H9 (cell line): ENCODE data around the gene JARID2. TPM values are rescaled to one million over a fixed set of nuclear protein-coding genes. Genes with fewer than 3 reads are reported as not detected.

ENCODE experiments used
- DNase-seq: peaks from one replicate; pipeline ENCODE4 v3.0.0-alpha.2; 2017
- H2AFZ ChIP-seq: one replicate; pipeline ENCODE4 v1.6.1; 2013; ENCODE audit warnings: mild to moderate bottlenecking, low read length, control low read depth, moderate library complexity
- H2AK5ac ChIP-seq: 2 replicates; pipeline ENCODE4 v1.6.1; 2013; ENCODE audit warnings: low read length, control low read depth, mixed read lengths; ENCODE audit not compliant: insufficient read length
- H2BK120ac ChIP-seq: one replicate; pipeline ENCODE4 v1.6.1; 2013; ENCODE audit warnings: low read depth, mild to moderate bottlenecking, low read length, control low read depth, inconsistent platforms; ENCODE audit not compliant: poor library complexity, severe bottlenecking
- H2BK12ac ChIP-seq: 2 replicates; pipeline ENCODE4 v1.6.1; 2013; ENCODE audit warnings: low read length, control low read depth, mixed read lengths, low read depth; ENCODE audit not compliant: insufficient read length
- H2BK15ac ChIP-seq: 2 replicates; pipeline ENCODE4 v1.6.1; 2013; ENCODE audit warnings: low read depth, low read length, control low read depth
- H2BK20ac ChIP-seq: one replicate; pipeline ENCODE4 v1.6.1; 2013; ENCODE audit warnings: low read depth, mild to moderate bottlenecking, low read length, control low read depth, inconsistent platforms; ENCODE audit not compliant: poor library complexity, severe bottlenecking
- H2BK5ac ChIP-seq: 2 replicates; pipeline ENCODE4 v1.6.1; 2013; ENCODE audit warnings: low read length, control low read depth, mixed read lengths; ENCODE audit not compliant: insufficient read length
- H3K14ac ChIP-seq: 2 replicates; pipeline ENCODE4 v1.6.1; 2013; ENCODE audit warnings: low read length, control low read depth; ENCODE audit not compliant: insufficient read depth
- H3K18ac ChIP-seq: 2 replicates; pipeline ENCODE4 v1.6.1; 2013; ENCODE audit warnings: low read depth, mild to moderate bottlenecking, mixed read lengths, low read length, control low read depth; ENCODE audit not compliant: insufficient read length
- H3K23ac ChIP-seq: 2 replicates; pipeline ENCODE4 v1.6.1; 2013; ENCODE audit warnings: low read length, control low read depth, mixed read lengths, low read depth; ENCODE audit not compliant: insufficient read length
- H3K23me2 ChIP-seq: 2 replicates; pipeline ENCODE4 v1.6.1; 2013; ENCODE audit warnings: low read depth, mild to moderate bottlenecking, mixed read lengths, low read length, control low read depth; ENCODE audit not compliant: insufficient read length, poor library complexity, severe bottlenecking
- H3K27ac ChIP-seq: 2 replicates; pipeline ENCODE4 v1.5.1; 2013; ENCODE audit warnings: low read length, control low read depth, mixed read lengths, low read depth; ENCODE audit not compliant: insufficient read length
- H3K27me3 ChIP-seq: 2 replicates; pipeline ENCODE4 v1.6.1; 2013; ENCODE audit warnings: low read length, control low read depth, inconsistent platforms; ENCODE audit not compliant: insufficient read depth
- H3K4ac ChIP-seq: 2 replicates; pipeline ENCODE4 v1.6.1; 2013; ENCODE audit warnings: low read depth, mild to moderate bottlenecking, control low read depth, inconsistent platforms, low read length, moderate library complexity
- H3K4me1 ChIP-seq: 2 replicates; pipeline ENCODE4 v1.6.1; 2013; ENCODE audit warnings: low read length, control low read depth, inconsistent platforms; ENCODE audit not compliant: insufficient read depth
- H3K4me2 ChIP-seq: 2 replicates; pipeline ENCODE4 v1.6.1; 2013; ENCODE audit warnings: low read length, control low read depth, mixed read lengths; ENCODE audit not compliant: insufficient read length, insufficient read depth
- H3K56ac ChIP-seq: 2 replicates; pipeline ENCODE4 v1.6.1; 2013; ENCODE audit warnings: low read depth, mild to moderate bottlenecking, mixed read lengths, low read length, control low read depth; ENCODE audit not compliant: insufficient read length
- H3K79me1 ChIP-seq: 2 replicates; pipeline ENCODE4 v1.6.1; 2013; ENCODE audit warnings: low read depth, mild to moderate bottlenecking, moderate library complexity, low read length, control low read depth, inconsistent platforms; ENCODE audit not compliant: insufficient read depth, poor library complexity, severe bottlenecking
- H3K79me2 ChIP-seq: 2 replicates; pipeline ENCODE4 v1.6.1; 2013; ENCODE audit warnings: low read length, control low read depth, inconsistent platforms; ENCODE audit not compliant: insufficient read depth
- H3K9ac ChIP-seq: 2 replicates; pipeline ENCODE4 v1.6.1; 2013; ENCODE audit warnings: low read length, control low read depth, mixed read lengths; ENCODE audit not compliant: insufficient read length; ENCODE audit errors: extremely low read depth
- H3K9me3 ChIP-seq: one replicate; pipeline ENCODE4 v1.6.1; 2013; ENCODE audit warnings: low read depth, low read length, inconsistent platforms; ENCODE audit not compliant: control insufficient read depth
- H3T11ph ChIP-seq: one replicate; pipeline ENCODE4 v1.6.1; 2013; ENCODE audit warnings: mild to moderate bottlenecking, low read length, control low read depth, inconsistent platforms
- H4K20me1 ChIP-seq: one replicate; pipeline ENCODE4 v1.6.1; 2013; ENCODE audit not compliant: control insufficient read depth, insufficient read length, insufficient read depth
- H4K5ac ChIP-seq: 2 replicates; pipeline ENCODE4 v1.6.1; 2013; ENCODE audit warnings: low read depth, mild to moderate bottlenecking, mixed read lengths, low read length, control low read depth; ENCODE audit not compliant: insufficient read length
- H4K8ac ChIP-seq: replicated peaks from 2 replicates; pipeline ENCODE4 v1.6.1; 2013; ENCODE audit warnings: low read length, control low read depth, mixed read lengths, low read depth; ENCODE audit not compliant: insufficient read length
- H4K91ac ChIP-seq: 2 replicates; pipeline ENCODE4 v1.6.1; 2013; ENCODE audit warnings: low read depth, mild to moderate bottlenecking, moderate library complexity, mixed read lengths, low read length, control low read depth; ENCODE audit not compliant: insufficient read length
- H3K27ac Mint-ChIP-seq, 3 experiments: 2 replicates in 2 of 3; 3 replicates in 1 of 3; pipeline ENCODE4 v1.8.0; 2020 to 2021; ENCODE audit warnings: mixed read lengths in 3 of 3, mild to moderate bottlenecking in 1 of 3, moderate library complexity in 1 of 3
- H3K27me3 Mint-ChIP-seq: 2 replicates; pipeline ENCODE4 v1.8.0; 2021; ENCODE audit warnings: low read depth, mild to moderate bottlenecking, moderate library complexity, mixed read lengths
- H3K36me3 Mint-ChIP-seq, 3 experiments: 2 replicates in 2 of 3; 3 replicates in 1 of 3; pipeline ENCODE4 v1.8.0; 2020 to 2021; ENCODE audit warnings: low read depth in 3 of 3, mixed read lengths in 3 of 3; ENCODE audit not compliant: insufficient read depth in 1 of 3
- H3K4me1 Mint-ChIP-seq, 2 experiments: 2 replicates each; pipeline ENCODE4 v1.8.0; 2020; ENCODE audit warnings: mixed read lengths in 2 of 2
- H3K4me3 Mint-ChIP-seq, 2 experiments: 2 replicates in 1 of 2; 3 replicates in 1 of 2; pipeline ENCODE4 v1.8.0; 2020 to 2021; ENCODE audit warnings: mild to moderate bottlenecking in 2 of 2, mixed read lengths in 2 of 2, moderate library complexity in 1 of 2
- H3K9me3 Mint-ChIP-seq, 2 experiments: 2 replicates in 1 of 2; 3 replicates in 1 of 2; pipeline ENCODE4 v1.8.0; 2020; ENCODE audit warnings: mild to moderate bottlenecking in 2 of 2, mixed read lengths in 2 of 2, moderate library complexity in 1 of 2
- WGBS: extraction: QIAGEN DNeasy Blood & Tissue Kit; methylation state at CpG from one replicate; pipeline ENCODE4 v1.1.7; 2013; ENCODE audit warnings: missing lambda C conversion rate, low lambda C conversion rate, mixed read lengths; ENCODE audit not compliant: insufficient read length; ENCODE audit errors: extremely low coverage; 5-methylcytosine and 5-hydroxymethylcytosine counted together
- total RNA-seq: library from RNA; stranded (reverse); gene quantifications from 2 replicates; pipeline ENCODE4 v1.2.1, GENCODE V29; 2021
- TF ChIP-seq, protein P1 (sequence below): fragments of 200-600 bp; sonication (generic); conservative IDR thresholded peaks from 3 replicates; pipeline ENCODE4 v1.8.0; 2021; ENCODE audit warnings: antibody characterized with exemption, mild to moderate bottlenecking

Gene JARID2
- total RNA-seq, 1 experiment from 2014 or later: 174 TPM

DNA sequence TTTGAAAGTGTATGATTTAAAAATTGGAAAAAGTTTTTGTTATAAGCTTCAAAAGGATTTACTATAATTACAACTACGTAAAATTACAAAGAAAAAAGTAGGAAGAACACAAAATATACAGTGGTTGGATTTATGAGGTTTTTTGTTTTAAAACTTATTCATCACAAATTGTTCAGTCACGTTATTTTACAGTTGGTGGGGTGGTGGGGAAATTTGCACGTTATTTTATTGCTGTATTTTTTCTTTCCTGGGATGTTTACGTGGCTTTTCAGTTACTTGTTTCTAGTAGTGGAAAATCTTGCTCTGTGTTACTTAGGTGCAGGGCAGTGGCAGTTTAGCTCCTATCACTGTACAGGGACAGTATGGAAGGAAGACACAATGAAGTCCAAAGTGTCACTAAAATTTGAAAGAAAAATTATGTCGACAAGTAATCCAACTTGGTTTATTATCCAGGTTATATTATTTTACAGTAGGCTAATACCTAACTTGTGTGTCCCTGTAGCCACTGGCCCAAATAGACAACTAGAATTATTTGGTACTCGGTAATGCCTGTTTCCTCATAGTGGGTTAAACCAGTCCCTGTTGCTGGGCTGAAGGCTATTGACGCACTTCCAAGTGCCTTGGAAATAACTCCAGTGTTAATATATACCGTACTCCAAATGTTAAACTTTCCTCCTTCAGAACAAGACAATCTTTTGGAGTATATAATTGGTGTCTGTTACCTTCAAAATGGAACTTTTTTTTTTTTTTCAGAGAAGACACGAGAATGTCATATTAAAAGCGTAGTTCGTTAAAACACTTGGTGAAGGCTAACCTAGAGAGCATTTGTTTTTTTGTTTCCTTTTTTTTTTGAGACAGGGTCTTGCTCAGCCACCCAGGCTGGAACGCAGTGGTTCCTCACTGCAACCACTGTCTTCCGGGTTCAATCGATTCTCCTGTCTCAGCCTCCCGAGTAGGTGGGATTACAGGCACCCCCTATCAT is 4.6 kb downstream of the JARID2 start:
- H3K14ac ChIP-seq: no peak overlapping the region
- H3K4ac ChIP-seq: no peak overlapping the region
- no peaks in the 10 kb centered on the region for H3K27me3 Mint-ChIP-seq
- no CpG with 5 or more reads among the region's 15 CpGs for WGBS
- H3K36me3 Mint-ChIP-seq: peaks cover 33 to 61% (median 39%) of the 10 kb centered on the region in 3 experiments
- H2BK20ac ChIP-seq: no peak overlapping the region
- H4K91ac ChIP-seq: no peak overlapping the region
- H3K27me3 ChIP-seq: no peaks in the 10 kb centered on the region
- H3K23ac ChIP-seq: no peak overlapping the region
- H4K8ac ChIP-seq: no peak overlapping the region
- H3K4me1 ChIP-seq: peaks cover 15% of the 10 kb centered on the region; the same call in 1 of the 2 replicates
- no peak overlapping the region for H2BK15ac ChIP-seq
- no peak overlapping the region for H2AFZ ChIP-seq
- peaks cover 64 to 65% of the 10 kb centered on the region in 2 experiments for H3K4me1 Mint-ChIP-seq
- no peaks in the 10 kb centered on the region for H3K79me1 ChIP-seq
- peak overlapping the region; percentile 82 to 98 for H3K4me3 Mint-ChIP-seq
- no peak overlapping the region for H3K18ac ChIP-seq
- peaks cover 86% of the 10 kb centered on the region for H3K79me2 ChIP-seq
- H2BK12ac ChIP-seq: no peak overlapping the region
- no peak overlapping the region for H4K5ac ChIP-seq
- H2AK5ac ChIP-seq: no peak overlapping the region
- no peak overlapping the region for H3K9ac ChIP-seq
- DNase-seq: no peak
- peaks cover 4% of the 10 kb centered on the region for H3K23me2 ChIP-seq
- H3K56ac ChIP-seq: no peak overlapping the region
- no peaks in the 10 kb centered on the region for H3K9me3 ChIP-seq
- TF ChIP-seq, protein P1, sequence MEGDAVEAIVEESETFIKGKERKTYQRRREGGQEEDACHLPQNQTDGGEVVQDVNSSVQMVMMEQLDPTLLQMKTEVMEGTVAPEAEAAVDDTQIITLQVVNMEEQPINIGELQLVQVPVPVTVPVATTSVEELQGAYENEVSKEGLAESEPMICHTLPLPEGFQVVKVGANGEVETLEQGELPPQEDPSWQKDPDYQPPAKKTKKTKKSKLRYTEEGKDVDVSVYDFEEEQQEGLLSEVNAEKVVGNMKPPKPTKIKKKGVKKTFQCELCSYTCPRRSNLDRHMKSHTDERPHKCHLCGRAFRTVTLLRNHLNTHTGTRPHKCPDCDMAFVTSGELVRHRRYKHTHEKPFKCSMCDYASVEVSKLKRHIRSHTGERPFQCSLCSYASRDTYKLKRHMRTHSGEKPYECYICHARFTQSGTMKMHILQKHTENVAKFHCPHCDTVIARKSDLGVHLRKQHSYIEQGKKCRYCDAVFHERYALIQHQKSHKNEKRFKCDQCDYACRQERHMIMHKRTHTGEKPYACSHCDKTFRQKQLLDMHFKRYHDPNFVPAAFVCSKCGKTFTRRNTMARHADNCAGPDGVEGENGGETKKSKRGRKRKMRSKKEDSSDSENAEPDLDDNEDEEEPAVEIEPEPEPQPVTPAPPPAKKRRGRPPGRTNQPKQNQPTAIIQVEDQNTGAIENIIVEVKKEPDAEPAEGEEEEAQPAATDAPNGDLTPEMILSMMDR: no peak
- H3K27ac ChIP-seq: no peak overlapping the region
- H3T11ph ChIP-seq: no peak overlapping the region
- peaks cover 3% of the 10 kb centered on the region for H4K20me1 ChIP-seq
- H3K9me3 Mint-ChIP-seq: peaks cover 4 to 14% of the 10 kb centered on the region in 2 experiments
- H3K4me2 ChIP-seq: peak overlapping the region; percentile 97
- no peak overlapping the region for H2BK120ac ChIP-seq
- H2BK5ac ChIP-seq: no peak overlapping the region
- H3K27ac Mint-ChIP-seq: peak overlapping the region; percentile 15 to 79 (median 29); a peak in 4 of 7 replicates
